Osteocyte (in vitro differentiated cells): ENCODE data around the gene CENPK. TPM values are rescaled to one million over a fixed set of nuclear protein-coding genes. Genes with fewer than 3 reads are reported as not detected.
A peak's percentile ranks its signal among the peaks of the same experiment; 100 is the strongest.

Experiments
- DNase-seq: peaks from one replicate; pipeline ENCODE4 v3.0.0; 2021; ENCODE audit warnings: mixed read lengths; ENCODE audit not compliant: unreplicated experiment; ENCODE audit errors: extremely low spot score
- H3K27ac Mint-ChIP-seq: one replicate; pipeline ENCODE4 v1.8.0; 2021; ENCODE audit warnings: mild to moderate bottlenecking, mixed read lengths; ENCODE audit not compliant: unreplicated experiment
- H3K27me3 Mint-ChIP-seq: one replicate; pipeline ENCODE4 v1.8.0; 2021; ENCODE audit warnings: mixed read lengths; ENCODE audit not compliant: unreplicated experiment
- H3K36me3 Mint-ChIP-seq: one replicate; pipeline ENCODE4 v1.8.0; 2021; ENCODE audit warnings: mixed read lengths; ENCODE audit not compliant: unreplicated experiment
- H3K4me1 Mint-ChIP-seq: one replicate; pipeline ENCODE4 v1.8.0; 2021; ENCODE audit warnings: mixed read lengths; ENCODE audit not compliant: unreplicated experiment
- H3K4me3 Mint-ChIP-seq: one replicate; pipeline ENCODE4 v1.8.0; 2021; ENCODE audit warnings: mild to moderate bottlenecking, moderate library complexity, mixed read lengths; ENCODE audit not compliant: unreplicated experiment
- H3K9me3 Mint-ChIP-seq: one replicate; pipeline ENCODE4 v1.8.0; 2021; ENCODE audit warnings: mixed read lengths; ENCODE audit not compliant: unreplicated experiment
- total RNA-seq: library from RNA; stranded (reverse); gene quantifications from 2 replicates; pipeline ENCODE4 v1.2.1, GENCODE V29; 2021
- TF ChIP-seq, protein P1 (sequence below): fragments of 200-600 bp; sonication (generic); IDR thresholded peaks from 2 replicates; pipeline ENCODE4 v1.5.0; 2021; ENCODE audit warnings: antibody characterized with exemption, mild to moderate bottlenecking, moderate library complexity

The CENPK gene
- total RNA-seq, 1 donor from 2014 or later = 11.3 TPM

DNA sequence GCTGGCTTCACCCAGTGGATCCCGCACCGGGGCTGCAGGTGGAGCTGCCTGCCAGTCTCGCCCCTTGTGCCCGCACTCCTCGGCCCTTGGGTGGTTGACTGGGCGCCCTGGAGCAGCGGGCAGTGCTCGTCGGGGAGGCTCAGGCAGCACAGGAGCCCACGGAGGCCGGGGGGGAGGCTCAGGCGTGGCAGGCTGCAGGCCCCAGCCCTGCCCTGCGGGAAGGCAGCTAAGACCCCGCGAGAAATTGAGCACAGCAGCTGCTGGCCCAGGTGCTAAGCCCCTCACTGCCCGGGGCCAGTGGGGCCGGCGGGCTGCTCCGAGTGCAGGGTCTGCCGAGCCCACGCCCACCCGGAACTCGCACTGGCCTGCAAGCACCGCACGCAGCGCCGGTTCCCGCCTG, 77.6 kb downstream of the CENPK start:
- Mint-ChIP-seq H3K4me3 (no peak overlapping the region), H3K9me3 (no peaks in the 10 kb centered on the region), H3K27me3 (no peaks in the 10 kb centered on the region), H3K36me3 (peaks cover 2% of the 10 kb centered on the region), H3K27ac (no peak overlapping the region), H3K4me1 (peaks cover 9% of the 10 kb centered on the region)
- DNase-seq = no peak
- TF ChIP-seq, protein P1, sequence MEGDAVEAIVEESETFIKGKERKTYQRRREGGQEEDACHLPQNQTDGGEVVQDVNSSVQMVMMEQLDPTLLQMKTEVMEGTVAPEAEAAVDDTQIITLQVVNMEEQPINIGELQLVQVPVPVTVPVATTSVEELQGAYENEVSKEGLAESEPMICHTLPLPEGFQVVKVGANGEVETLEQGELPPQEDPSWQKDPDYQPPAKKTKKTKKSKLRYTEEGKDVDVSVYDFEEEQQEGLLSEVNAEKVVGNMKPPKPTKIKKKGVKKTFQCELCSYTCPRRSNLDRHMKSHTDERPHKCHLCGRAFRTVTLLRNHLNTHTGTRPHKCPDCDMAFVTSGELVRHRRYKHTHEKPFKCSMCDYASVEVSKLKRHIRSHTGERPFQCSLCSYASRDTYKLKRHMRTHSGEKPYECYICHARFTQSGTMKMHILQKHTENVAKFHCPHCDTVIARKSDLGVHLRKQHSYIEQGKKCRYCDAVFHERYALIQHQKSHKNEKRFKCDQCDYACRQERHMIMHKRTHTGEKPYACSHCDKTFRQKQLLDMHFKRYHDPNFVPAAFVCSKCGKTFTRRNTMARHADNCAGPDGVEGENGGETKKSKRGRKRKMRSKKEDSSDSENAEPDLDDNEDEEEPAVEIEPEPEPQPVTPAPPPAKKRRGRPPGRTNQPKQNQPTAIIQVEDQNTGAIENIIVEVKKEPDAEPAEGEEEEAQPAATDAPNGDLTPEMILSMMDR = no peak

GRCh38 chr5:65483546-65484346, 79.2 kb downstream of the CENPK start:
- peaks cover 9% of the 10 kb centered on the region for H3K4me1 Mint-ChIP-seq
- no peak overlapping the region for H3K27ac Mint-ChIP-seq
- no peaks in the 10 kb centered on the region for H3K27me3 Mint-ChIP-seq
- H3K4me3 Mint-ChIP-seq = no peak overlapping the region
- H3K36me3 Mint-ChIP-seq = no peaks in the 10 kb centered on the region
- no peak for DNase-seq
- TF ChIP-seq, protein P1 = peak; percentile 70
- no peaks in the 10 kb centered on the region for H3K9me3 Mint-ChIP-seq

GRCh38 chr5:65482736-65483545, 80.0 kb downstream of the CENPK start:
- DNase-seq = no peak
- H3K4me1 Mint-ChIP-seq = peaks cover 9% of the 10 kb centered on the region
- H3K27ac Mint-ChIP-seq = no peak overlapping the region
- no peaks in the 10 kb centered on the region for H3K27me3 Mint-ChIP-seq
- TF ChIP-seq, protein P1 = no peak
- no peak overlapping the region for H3K4me3 Mint-ChIP-seq
- H3K36me3 Mint-ChIP-seq = no peaks in the 10 kb centered on the region
- no peaks in the 10 kb centered on the region for H3K9me3 Mint-ChIP-seq

- Mint-ChIP-seq H3K9me3 (no peaks in the 10 kb centered on the region), H3K27me3 (no peaks in the 10 kb centered on the region)
- DNase-seq = no peak
Observed at GRCh38 chr5:65482296-65482735, 80.7 kb downstream of the CENPK start.

More at GRCh38 chr5:65482296-65482735, 80.7 kb downstream of the CENPK start:
- H3K27ac Mint-ChIP-seq = no peak overlapping the region
- H3K4me3 Mint-ChIP-seq = no peak overlapping the region
- TF ChIP-seq, protein P1 = no peak
- H3K36me3 Mint-ChIP-seq = no peaks in the 10 kb centered on the region
- H3K4me1 Mint-ChIP-seq = peaks cover 10% of the 10 kb centered on the region
